Natural killer cell (primary cell): Measurements from ENCODE around the gene THOC1. TPM values are rescaled to one million over a fixed set of nuclear protein-coding genes. Genes with fewer than 3 reads are reported as not detected.
"Not testable (repeated sequence)": the region's sequence is repeated elsewhere in the genome, so short reads cannot be mapped to it uniquely, and the experiment has no call there.

ENCODE experiments used
- ATAC-seq, 3 donors: fragments of 150-1000 bp in 2 of 3; fragments of 200-7000 bp in 1 of 3; cut with Tn5 transposase; 1 replicate in 1 of 3; 2 replicates in 2 of 3; pipeline ENCODE4 v1.10.0; 2021; ENCODE audit warnings: mild to moderate bottlenecking in 2 of 3, moderate library complexity in 2 of 3
- DNase-seq, 2 donors: peaks; one replicate each; pipeline versions ENCODE4 v3.0.0 to v3.0.0-alpha.2; 2013 to 2021; ENCODE audit warnings: mixed read lengths in 1 of 2
- H3K27ac ChIP-seq: one replicate; pipeline ENCODE4 v1.5.1; 2013; ENCODE audit warnings: mild to moderate bottlenecking, low read length
- H3K27me3 ChIP-seq: one replicate; pipeline ENCODE4 v1.6.1; 2013; ENCODE audit warnings: low read length; ENCODE audit not compliant: control insufficient read depth, insufficient read depth
- H3K36me3 ChIP-seq: one replicate; pipeline ENCODE4 v1.6.1; 2013; ENCODE audit warnings: low read length; ENCODE audit not compliant: control insufficient read depth, insufficient read depth
- H3K4me1 ChIP-seq: one replicate; pipeline ENCODE4 v1.6.1; 2013; ENCODE audit warnings: low read length; ENCODE audit not compliant: control insufficient read depth, insufficient read depth
- H3K4me3 ChIP-seq: one replicate; pipeline ENCODE4 v1.5.1; 2013; ENCODE audit warnings: low read length
- H3K9me3 ChIP-seq: one replicate; pipeline ENCODE4 v1.6.1; 2013; ENCODE audit warnings: low read length; ENCODE audit not compliant: control insufficient read depth, insufficient read depth
- H3K27ac Mint-ChIP-seq, 2 donors: one replicate each; pipeline ENCODE4 v1.8.0; 2022; ENCODE audit warnings: mild to moderate bottlenecking in 2 of 2, mixed read lengths in 2 of 2, moderate library complexity in 1 of 2
- H3K27me3 Mint-ChIP-seq, 2 donors: one replicate each; pipeline ENCODE4 v1.8.0; 2022; ENCODE audit warnings: low read depth in 2 of 2, mixed read lengths in 2 of 2
- H3K36me3 Mint-ChIP-seq: one replicate; pipeline ENCODE4 v1.8.0; 2022; ENCODE audit warnings: mixed read lengths
- H3K4me1 Mint-ChIP-seq, 2 donors: one replicate each; pipeline ENCODE4 v1.8.0; 2022; ENCODE audit warnings: mixed read lengths in 2 of 2
- H3K4me3 Mint-ChIP-seq: one replicate; pipeline ENCODE4 v1.8.0; 2022; ENCODE audit warnings: mild to moderate bottlenecking, moderate library complexity, mixed read lengths
- H3K9me3 Mint-ChIP-seq, 2 donors: one replicate each; pipeline ENCODE4 v1.8.0; 2022; ENCODE audit warnings: mixed read lengths in 2 of 2
- CTCF ChIP-seq: fragments of 200-600 bp; IDR thresholded peaks from one replicate; pipeline ENCODE4 v1.8.0; 2022; ENCODE audit warnings: antibody characterized with exemption
- WGBS: methylation state at CpG from one replicate; pipeline ENCODE4 v1.1.7; 2013; ENCODE audit warnings: missing lambda C conversion rate; ENCODE audit not compliant: insufficient coverage; 5-methylcytosine and 5-hydroxymethylcytosine counted together
- intact Hi-C: fragments of 100-400 bp; cut with micrococcal nuclease; formaldehyde crosslinking; loops from one replicate; pipeline ENCODE4 v1.14.2; 2022
- total RNA-seq, 4 donors: library from RNA; stranded (reverse); fragments of 120-200 nt in 1 of 4; gene quantifications; one replicate each; pipeline versions ENCODE4 v1.2.3 to v1.2.4, GENCODE V29; 2013 to 2022

Gene THOC1
- total RNA-seq, 3 donors from 2014 or later (not counting 1 experiment from before 2014, with no cell fraction given) = 96.4 to 105 (median 96.7) TPM

GRCh38 chr18:293536-293935 is 25.7 kb upstream of the THOC1 start:
- WGBS = no CpG with 5 or more reads among the region's 4 CpGs
- H3K9me3 Mint-ChIP-seq = no peaks in the 10 kb centered on the region
- no peak for ATAC-seq
- no peaks in the 10 kb centered on the region for H3K36me3 ChIP-seq
- no peak for TF ChIP-seq CTCF
- no peak for DNase-seq
- H3K4me1 ChIP-seq = no peaks in the 10 kb centered on the region
- no peak overlapping the region for H3K4me3 Mint-ChIP-seq
- no peaks in the 10 kb centered on the region for H3K36me3 Mint-ChIP-seq
- H3K4me3 ChIP-seq = no peak overlapping the region
- H3K4me1 Mint-ChIP-seq = no peaks in the 10 kb centered on the region
- H3K27me3 Mint-ChIP-seq = peaks cover 10 to 11% of the 10 kb centered on the region in 2 donors
- no peaks in the 10 kb centered on the region for H3K27me3 ChIP-seq
- H3K27ac Mint-ChIP-seq = no peak overlapping the region
- intact Hi-C loops = no loop called here
- no peak overlapping the region for H3K27ac ChIP-seq
- H3K9me3 ChIP-seq = no peaks in the 10 kb centered on the region

- DNase-seq = no peak
- 74% methylated on average over 3 of the region's 3 CpGs for WGBS
- H3K9me3 Mint-ChIP-seq = no peaks in the 10 kb centered on the region
These were observed 24.4 kb upstream of the THOC1 start for GRCh38 chr18:292271-292670.

GRCh38 chr18:289970-290369 is 22.1 kb upstream of the THOC1 start:
- H3K4me3 Mint-ChIP-seq, H3K9me3 Mint-ChIP-seq, ATAC-seq, H3K4me3 ChIP-seq, H3K9me3 ChIP-seq, H3K27me3 ChIP-seq, H3K36me3 ChIP-seq, DNase-seq, H3K27ac ChIP-seq, H3K4me1 Mint-ChIP-seq, intact Hi-C loops, H3K27ac Mint-ChIP-seq, H3K4me1 ChIP-seq, H3K36me3 Mint-ChIP-seq: not testable (repeated sequence)
- 92% methylated on average over 2 of the region's 4 CpGs for WGBS
- H3K27me3 Mint-ChIP-seq = peaks cover 13 to 26% of the 10 kb centered on the region in 2 donors

More at GRCh38 chr18:292271-292670, 24.4 kb upstream of the THOC1 start:
- no peak for ATAC-seq
- H3K27ac Mint-ChIP-seq = no peak overlapping the region
- no peak overlapping the region for H3K27ac ChIP-seq
- no peak overlapping the region for H3K4me3 ChIP-seq
- no peak for TF ChIP-seq CTCF
- no peaks in the 10 kb centered on the region for H3K4me1 ChIP-seq
- intact Hi-C loops = loop anchor here (1.0 kb wide), 1 partner anchor 12 kb away; no protein-coding TSS in a partner anchor
- H3K36me3 ChIP-seq = no peaks in the 10 kb centered on the region
- H3K36me3 Mint-ChIP-seq = no peaks in the 10 kb centered on the region
- peaks cover 13 to 16% of the 10 kb centered on the region in 2 donors for H3K27me3 Mint-ChIP-seq
- no peak overlapping the region for H3K4me3 Mint-ChIP-seq
- H3K9me3 ChIP-seq = no peaks in the 10 kb centered on the region
- H3K4me1 Mint-ChIP-seq = no peaks in the 10 kb centered on the region
- no peaks in the 10 kb centered on the region for H3K27me3 ChIP-seq

GRCh38 chr18:289026-289425 is 21.2 kb upstream of the THOC1 start:
- TF ChIP-seq CTCF = no peak
- Mint-ChIP-seq H3K36me3 (no peaks in the 10 kb centered on the region), H3K4me3 (no peak overlapping the region), H3K27ac (no peak overlapping the region), H3K27me3 (peaks cover 13 to 26% of the 10 kb centered on the region in 2 donors), H3K9me3 (no peaks in the 10 kb centered on the region), H3K4me1 (no peaks in the 10 kb centered on the region)
- no peaks in the 10 kb centered on the region for H3K36me3 ChIP-seq
- DNase-seq = no peak
- ATAC-seq = no peak
- no peaks in the 10 kb centered on the region for H3K4me1 ChIP-seq
- no peak overlapping the region for H3K27ac ChIP-seq
- no peaks in the 10 kb centered on the region for H3K27me3 ChIP-seq
- H3K4me3 ChIP-seq = no peak overlapping the region
- no peaks in the 10 kb centered on the region for H3K9me3 ChIP-seq
- no CpG with 5 or more reads among the region's 1 CpG for WGBS
- intact Hi-C loops = no loop called here
